Pulmonary artery endothelial cell (primary cell): ENCODE data around the gene ARMCX6. TPM values are rescaled to one million over a fixed set of nuclear protein-coding genes. Genes with fewer than 3 reads are reported as not detected.
A peak's percentile ranks its signal among the peaks of the same experiment; 100 is the strongest.
"Not testable (repeated sequence)": the region's sequence is repeated elsewhere in the genome, so short reads cannot be mapped to it uniquely, and the experiment has no call there.

Experiments used
- DNase-seq: peaks from one replicate; pipeline ENCODE4 v3.0.0-alpha.2; 2011; ENCODE audit warnings: low read depth, low spot score
- total RNA-seq: library from RNA; depleted of rRNA; stranded (reverse); fragments of >200 nt; gene quantifications from 2 replicates; pipeline ENCODE4 v1.2.3, GENCODE V29; 2014

ARMCX6 gene
- total RNA-seq, result 37.3 and 40.6 TPM in 2 replicates

GRCh38 chrX:101617211-101618191 is at the start of gene ARMCX6:
Gene ARMCX6 (minus strand): TSS chrX:101618000. CDS start chrX:101616620, 1,380 bp downstream.
- DNase-seq, result peak; percentile 19

GRCh38 chrX:101659601-101660063 is 41.8 kb upstream of the ARMCX6 start, which contains the start of gene ARMCX2:
Gene ARMCX2 (minus strand): TSS chrX:101659850. CDS start chrX:101657588, 2,262 bp downstream.
- DNase-seq, result peak; percentile 3

- peak; percentile 2 for DNase-seq
Observed at GRCh38 chrX:101658661-101659491, 41.1 kb upstream of the ARMCX6 start.

- DNase-seq, result no peak
Observed at GRCh38 chrX:101657495-101657894, 39.7 kb upstream of the ARMCX6 start.

GRCh38 chrX:101656817-101657216 is 39.0 kb upstream of the ARMCX6 start:
- no peak for DNase-seq

- DNase-seq, result no peak
Observed at GRCh38 chrX:101655534-101655933, 37.7 kb upstream of the ARMCX6 start.

- not testable (repeated sequence) for DNase-seq
Observed at GRCh38 chrX:101647716-101648115, 29.9 kb upstream of the ARMCX6 start.

- no peak for DNase-seq
Observed at GRCh38 chrX:101642093-101642492, 24.3 kb upstream of the ARMCX6 start.

GRCh38 chrX:101639583-101639982 is 21.8 kb upstream of the ARMCX6 start:
- DNase-seq, result no peak

- DNase-seq, result no peak
Observed at GRCh38 chrX:101619364-101619763, 1.6 kb upstream of the ARMCX6 start.

- no peak for DNase-seq
Observed at GRCh38 chrX:101605728-101606127, 12.1 kb downstream of the ARMCX6 start.

- DNase-seq, result no peak
Observed at GRCh38 chrX:101605146-101605545, 12.7 kb downstream of the ARMCX6 start.

- no peak for DNase-seq
Observed at GRCh38 chrX:101602077-101602476, 15.7 kb downstream of the ARMCX6 start.

- not testable (repeated sequence) for DNase-seq
Observed at GRCh38 chrX:101599592-101599991, 18.2 kb downstream of the ARMCX6 start.

- peak; percentile 46 for DNase-seq
Observed at GRCh38 chrX:101595739-101596419, 21.9 kb downstream of the ARMCX6 start.

Other genes with a start within 250 kb of the ARMCX6 start
- 0.07 TPM in 1 of 2 replicates, not detected in the other for gene BTK, start 231.8 kb downstream of the ARMCX6 start, total RNA-seq
- 735 and 865 TPM in 2 replicates for gene RPL36A, start 227.0 kb downstream of the ARMCX6 start, total RNA-seq
- 25.8 and 36.7 TPM in 2 replicates for gene GLA, start 210.1 kb downstream of the ARMCX6 start, total RNA-seq
- 102 and 106 TPM in 2 replicates for gene HNRNPH2, start 209.8 kb downstream of the ARMCX6 start, total RNA-seq
- gene ARMCX4, start 132.5 kb downstream of the ARMCX6 start, total RNA-seq, result 4.6 and 6.4 TPM in 2 replicates
- gene ARMCX1, start 67.5 kb downstream of the ARMCX6 start, total RNA-seq, result 30.7 and 42.7 TPM in 2 replicates
- 52.6 and 56.3 TPM in 2 replicates for gene ARMCX3, start 5.2 kb upstream of the ARMCX6 start, total RNA-seq
- gene ARMCX2, start 41.9 kb upstream of the ARMCX6 start, total RNA-seq, result 44.7 and 52.7 TPM in 2 replicates